Spleen (tissue), 11 donors: Measurements from ENCODE around the gene ARNT2. TPM values are rescaled to one million over a fixed set of nuclear protein-coding genes. Genes with fewer than 3 reads are reported as not detected.
A peak's percentile ranks its signal among the peaks of the same experiment; 100 is the strongest.

Experiments
- DNase-seq: peaks from one replicate; pipeline ENCODE4 v3.0.0-alpha.2; 2020
- H3K27ac ChIP-seq, 8 donors: fragments of 200-600 bp; sonication (generic) in 7 of 8; 1 replicate in 4 of 8; 2 replicates in 4 of 8; pipeline versions ENCODE4 v1.5.0 to v1.8.0; 2016 to 2021; ENCODE audit warnings: inconsistent platforms in 4 of 8, mild to moderate bottlenecking in 4 of 8, moderate library complexity in 1 of 8
- H3K27me3 ChIP-seq, 7 donors: fragments of 200-600 bp; sonication (generic) in 6 of 7; replicated peaks in 1 of 7; 1 replicate in 4 of 7; 2 replicates in 3 of 7; pipeline versions ENCODE4 v1.5.0 to v1.8.0; 2016 to 2021; ENCODE audit warnings: inconsistent platforms in 3 of 7, mild to moderate bottlenecking in 1 of 7
- H3K36me3 ChIP-seq, 6 donors: fragments of 200-600 bp; sonication (generic) in 5 of 6; 1 replicate in 4 of 6; 2 replicates in 2 of 6; pipeline versions ENCODE4 v1.5.0 to v1.8.0; 2016 to 2021; ENCODE audit warnings: inconsistent platforms in 2 of 6
- H3K4me1 ChIP-seq, 6 donors: fragments of 200-600 bp; sonication (generic) in 5 of 6; 1 replicate in 3 of 6; 2 replicates in 3 of 6; pipeline versions ENCODE4 v1.5.0 to v1.8.0; 2016 to 2021; ENCODE audit warnings: inconsistent platforms in 3 of 6
- H3K4me3 ChIP-seq, 8 donors: fragments of 200-600 bp; sonication (generic) in 7 of 8; 1 replicate in 4 of 8; 2 replicates in 4 of 8; pipeline versions ENCODE4 v1.5.0 to v1.8.0; 2016 to 2021; ENCODE audit warnings: inconsistent platforms in 4 of 8, mild to moderate bottlenecking in 4 of 8, moderate library complexity in 2 of 8
- H3K9me3 ChIP-seq, 8 donors: fragments of 200-600 bp; sonication (generic) in 7 of 8; 1 replicate in 4 of 8; 2 replicates in 4 of 8; pipeline versions ENCODE4 v1.5.0 to v1.8.0; 2016 to 2021; ENCODE audit warnings: inconsistent platforms in 4 of 8
- POLR2A ChIP-seq, 3 donors: fragments of 450-650 bp; IDR thresholded peaks; one replicate each; pipeline ENCODE4 v1.5.1; 2017; ENCODE audit warnings: antibody characterized with exemption in 3 of 3, mild to moderate bottlenecking in 1 of 3
- POLR2AphosphoS5 ChIP-seq, 3 donors: sonication (generic); formaldehyde crosslinking; IDR thresholded peaks; one replicate each; pipeline ENCODE4 v1.5.1; 2017; ENCODE audit warnings: antibody characterized with exemption in 3 of 3
- WGBS, 5 donors: extraction: QIAGEN DNeasy Blood & Tissue Kit in 3 of 5; methylation state at CpG; one replicate each; pipeline versions ENCODE4 v1.1.5 to v1.1.7; 2013 to 2018; 5-methylcytosine and 5-hydroxymethylcytosine counted together
- intact Hi-C: fragments of 100-400 bp; cut with DNase I; formaldehyde crosslinking; loops from one replicate; pipeline ENCODE4 v1.15.0; 2023; ENCODE audit warnings: low total_unique reads
- polyA plus RNA-seq, 3 donors: library from polyadenylated mRNA; stranded (reverse); fragments of 200-250 nt; gene quantifications; one replicate each; pipeline ENCODE4 v1.2.1, GENCODE V29; 2013
- total RNA-seq, 7 donors: library from RNA; depleted of rRNA in 3 of 7; stranded (reverse); fragments of >200 nt in 3 of 7; fragmentation: NEBNext Ultra II Directional in 4 of 7; extraction: Animal tissue kit (Norgen Biotek cat#: 25700) in 4 of 7; gene quantifications; one replicate each; pipeline versions ENCODE4 v1.1.0 to v1.2.1, GENCODE V29; 2016 to 2021
- TF ChIP-seq, protein P1 (sequence below), 11 experiments: fragments of 200-600 bp in 7 of 11; fragments of 450-650 bp in 4 of 11; sonication (generic) in 4 of 11; IDR thresholded peaks in 8 of 11; conservative IDR thresholded peaks in 3 of 11; 1 replicate in 7 of 11; 2 replicates in 4 of 11; pipeline versions ENCODE4 v1.4.0 to v1.8.0; 2016 to 2021; ENCODE audit warnings: antibody characterized with exemption in 11 of 11, inconsistent platforms in 4 of 11, mild to moderate bottlenecking in 1 of 11
- donor health status: healthy with polysubstance abuse.
- donor health status: DM: no; HTN: no; CAD: no; lungs with moderate emphysema.
- donor health status: DM: no; HTN: no; CAD: no.
- donor health status: Bipolar disorder and iron deficiency.
- donor health status: healthy.
- donor health status: DM: no; HTN: no; CAD: no.
- donor health status: DM: yes; HTN: yes; CAD: no.

ARNT2 gene
- total and polyA plus RNA-seq, 10 donors = 1.9 to 12.3 (median 9.1) TPM

DNA sequence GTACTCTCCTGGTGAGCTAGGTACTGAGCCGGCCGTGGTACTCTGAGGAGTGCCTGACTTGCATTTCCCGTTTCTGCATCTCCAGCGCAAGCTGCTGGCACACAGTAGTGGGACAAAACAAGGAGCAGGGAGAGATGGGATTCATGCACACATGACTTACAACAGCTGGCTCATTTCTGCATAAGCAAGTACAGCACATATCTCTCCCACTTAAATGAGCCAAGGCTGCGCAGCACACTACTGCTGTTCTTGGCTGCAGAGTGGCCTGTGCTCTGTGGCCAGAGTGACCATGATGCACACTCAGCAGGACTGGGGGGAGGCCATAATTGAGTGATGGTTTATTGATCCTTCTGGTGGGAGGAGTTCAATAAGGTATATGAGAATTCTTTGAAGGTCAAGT is 231.8 kb downstream of the ARNT2 start:
- peaks cover 0 to 5% (median under 1%) of the 10 kb centered on the region in 8 donors for H3K9me3 ChIP-seq
- no peak for DNase-seq
- TF ChIP-seq POLR2AphosphoS5 (IDR thresholded peaks at IDR 0.05) = peak in 2 of 3 donors; percentile 62 to 70
- TF ChIP-seq, protein P1, sequence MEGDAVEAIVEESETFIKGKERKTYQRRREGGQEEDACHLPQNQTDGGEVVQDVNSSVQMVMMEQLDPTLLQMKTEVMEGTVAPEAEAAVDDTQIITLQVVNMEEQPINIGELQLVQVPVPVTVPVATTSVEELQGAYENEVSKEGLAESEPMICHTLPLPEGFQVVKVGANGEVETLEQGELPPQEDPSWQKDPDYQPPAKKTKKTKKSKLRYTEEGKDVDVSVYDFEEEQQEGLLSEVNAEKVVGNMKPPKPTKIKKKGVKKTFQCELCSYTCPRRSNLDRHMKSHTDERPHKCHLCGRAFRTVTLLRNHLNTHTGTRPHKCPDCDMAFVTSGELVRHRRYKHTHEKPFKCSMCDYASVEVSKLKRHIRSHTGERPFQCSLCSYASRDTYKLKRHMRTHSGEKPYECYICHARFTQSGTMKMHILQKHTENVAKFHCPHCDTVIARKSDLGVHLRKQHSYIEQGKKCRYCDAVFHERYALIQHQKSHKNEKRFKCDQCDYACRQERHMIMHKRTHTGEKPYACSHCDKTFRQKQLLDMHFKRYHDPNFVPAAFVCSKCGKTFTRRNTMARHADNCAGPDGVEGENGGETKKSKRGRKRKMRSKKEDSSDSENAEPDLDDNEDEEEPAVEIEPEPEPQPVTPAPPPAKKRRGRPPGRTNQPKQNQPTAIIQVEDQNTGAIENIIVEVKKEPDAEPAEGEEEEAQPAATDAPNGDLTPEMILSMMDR (IDR thresholded peaks at IDR 0.05 in 8 of 11, conservative IDR thresholded peaks at IDR 0.05 in 3 of 11) = no peak
- peak overlapping the region in 2 of 8 donors; percentile 4 to 28 for H3K27ac ChIP-seq
- H3K27me3 ChIP-seq = no peaks in the 10 kb centered on the region
- H3K4me1 ChIP-seq = peaks cover 0 to 16% (median 5%) of the 10 kb centered on the region in 6 donors
- intact Hi-C loops = no loop called here
- 79 to 87% (median 83%) methylated on average over 5 of the region's 5 CpGs for WGBS, 5 donors
- H3K4me3 ChIP-seq = no peak overlapping the region
- H3K36me3 ChIP-seq = no peaks in the 10 kb centered on the region

DNA sequence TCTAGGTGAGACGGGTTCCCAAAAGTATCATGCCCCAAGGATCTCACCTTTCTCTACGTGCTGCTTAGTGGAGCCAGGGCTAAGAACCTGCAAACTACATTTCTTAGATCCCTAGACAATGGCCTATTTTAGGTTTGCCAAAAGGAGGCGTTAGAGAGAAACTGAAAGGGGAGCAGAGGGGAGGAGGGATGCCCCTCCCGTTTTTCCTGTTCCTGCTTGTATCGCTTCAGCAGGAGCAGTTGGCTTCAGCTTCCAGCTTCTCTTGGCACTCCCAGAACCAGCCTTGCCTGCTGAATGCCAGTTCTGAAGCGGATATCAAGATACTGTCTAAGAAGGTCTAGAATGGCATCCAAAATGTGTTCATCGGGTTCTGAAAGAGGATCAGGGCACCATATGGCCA is 232.5 kb downstream of the ARNT2 start:
- no peaks in the 10 kb centered on the region for H3K27me3 ChIP-seq
- 45 to 53% (median 50%) methylated on average over 7 of the region's 7 CpGs for WGBS, 5 donors
- peak overlapping the region in 1 of 8 donors; percentile 24 for H3K27ac ChIP-seq
- peaks cover 0 to 16% (median 5%) of the 10 kb centered on the region in 6 donors for H3K4me1 ChIP-seq
- H3K36me3 ChIP-seq = no peaks in the 10 kb centered on the region
- intact Hi-C loops = no loop called here
- peaks cover 0 to 9% (median 1%) of the 10 kb centered on the region in 8 donors for H3K9me3 ChIP-seq
- H3K4me3 ChIP-seq = no peak overlapping the region
- TF ChIP-seq, protein P1 (IDR thresholded peaks at IDR 0.05 in 8 of 11, conservative IDR thresholded peaks at IDR 0.05 in 3 of 11) = peak in 1 of 11 experiments; percentile 27
- TF ChIP-seq POLR2AphosphoS5 (IDR thresholded peaks at IDR 0.05) = no peak
- no peak for DNase-seq

DNA sequence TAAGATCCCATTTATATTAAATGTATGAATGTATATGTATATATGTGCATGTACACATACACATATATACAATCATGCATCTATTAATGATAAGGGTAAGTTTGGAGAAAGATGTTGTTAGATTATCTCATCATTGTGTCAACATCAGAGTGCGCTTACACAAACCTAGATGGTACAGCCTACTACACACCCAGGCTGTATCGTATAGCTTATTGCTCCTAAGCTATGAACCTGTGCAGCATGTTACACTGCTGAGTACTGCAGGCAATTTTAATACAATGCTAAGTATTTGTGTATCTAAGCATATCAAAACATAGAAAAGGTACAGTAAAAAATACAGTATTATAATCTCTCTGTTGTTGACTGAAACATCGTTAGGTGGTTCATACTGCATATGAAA is 233.6 kb downstream of the ARNT2 start:
- intact Hi-C loops = no loop called here
- H3K4me3 ChIP-seq = no peak overlapping the region
- no peaks in the 10 kb centered on the region for H3K36me3 ChIP-seq
- WGBS, 5 donors = 66 to 82% (median 75%) methylated on average over 3 of the region's 3 CpGs
- H3K4me1 ChIP-seq = peaks cover 0 to 16% (median 5%) of the 10 kb centered on the region in 6 donors
- H3K27me3 ChIP-seq = peaks cover 0 to 3% (median 0%) of the 10 kb centered on the region in 7 donors
- peaks cover 0 to 9% (median 1%) of the 10 kb centered on the region in 8 donors for H3K9me3 ChIP-seq
- no peak for DNase-seq
- no peak overlapping the region for H3K27ac ChIP-seq
- TF ChIP-seq POLR2A (IDR thresholded peaks at IDR 0.05) (no peak), POLR2AphosphoS5 (IDR thresholded peaks at IDR 0.05) (no peak)
- TF ChIP-seq, protein P1 (IDR thresholded peaks at IDR 0.05 in 8 of 11, conservative IDR thresholded peaks at IDR 0.05 in 3 of 11) = no peak

DNA sequence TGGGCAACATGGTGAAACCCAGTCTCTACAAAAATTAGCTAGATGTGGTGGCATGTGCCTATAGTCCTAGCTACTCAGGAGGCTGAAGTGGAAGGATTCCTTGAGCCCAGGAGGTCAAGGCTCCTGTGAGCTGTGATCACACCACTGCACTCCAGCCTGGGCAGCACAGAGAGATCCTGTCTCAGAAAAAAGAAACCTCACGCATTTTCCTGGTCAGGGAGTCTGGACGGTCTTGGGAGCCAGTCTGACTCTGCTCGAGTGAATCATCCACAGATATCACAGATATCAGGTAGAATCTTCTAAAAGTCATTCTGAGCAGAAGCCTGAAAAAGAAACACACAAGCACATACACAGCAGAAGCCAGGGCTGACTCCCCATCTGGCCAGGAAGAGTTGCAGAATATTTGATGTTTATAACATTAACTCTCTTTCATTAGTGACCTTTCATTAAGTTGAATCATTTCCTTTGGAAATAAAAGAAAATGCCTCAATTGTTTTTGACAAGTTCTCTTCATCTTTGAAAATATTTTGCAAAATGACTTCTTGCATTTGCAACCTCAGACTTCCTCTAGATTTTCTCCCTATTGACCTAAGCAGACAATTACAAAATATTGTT is 234.5 kb downstream of the ARNT2 start:
- TF ChIP-seq POLR2A (IDR thresholded peaks at IDR 0.05) (no peak), POLR2AphosphoS5 (IDR thresholded peaks at IDR 0.05) (no peak)
- TF ChIP-seq, protein P1 (IDR thresholded peaks at IDR 0.05 in 8 of 11, conservative IDR thresholded peaks at IDR 0.05 in 3 of 11) = no peak
- intact Hi-C loops = no loop called here

More for the DNA sequence above, 234.5 kb downstream of the ARNT2 start:
- Histone ChIP-seq H3K27me3 (peaks cover 0 to 7% (median 0%) of the 10 kb centered on the region in 7 donors), H3K4me1 (peaks cover 0 to 16% (median 6%) of the 10 kb centered on the region in 6 donors), H3K9me3 (peaks cover 0 to 9% (median 1%) of the 10 kb centered on the region in 8 donors), H3K36me3 (no peaks in the 10 kb centered on the region), H3K4me3 (no peak overlapping the region), H3K27ac (peak overlapping the region in 1 of 8 donors; percentile 26)
- 69 to 83% (median 74%) methylated on average over 3 of the region's 3 CpGs for WGBS, 5 donors
- DNase-seq = no peak
